Stimulated activated CD8-positive, alpha-beta memory T cell treated with anti-CD3 and anti-CD28 coated beads, Interleukin-4, amount 100 ng/mL, for 1 hour (primary cell): ENCODE results near the gene POLD2.
"Not testable (repeated sequence)": the region's sequence is repeated elsewhere in the genome, so short reads cannot be mapped to it uniquely, and the experiment has no call there.

ENCODE experiments used
- DNase-seq, 2 donors: peaks; one replicate each; pipeline ENCODE4 v3.0.0-alpha.2; 2020; ENCODE audit warnings: low read depth in 2 of 2, low spot score in 1 of 2

The POLD2 gene

DNA sequence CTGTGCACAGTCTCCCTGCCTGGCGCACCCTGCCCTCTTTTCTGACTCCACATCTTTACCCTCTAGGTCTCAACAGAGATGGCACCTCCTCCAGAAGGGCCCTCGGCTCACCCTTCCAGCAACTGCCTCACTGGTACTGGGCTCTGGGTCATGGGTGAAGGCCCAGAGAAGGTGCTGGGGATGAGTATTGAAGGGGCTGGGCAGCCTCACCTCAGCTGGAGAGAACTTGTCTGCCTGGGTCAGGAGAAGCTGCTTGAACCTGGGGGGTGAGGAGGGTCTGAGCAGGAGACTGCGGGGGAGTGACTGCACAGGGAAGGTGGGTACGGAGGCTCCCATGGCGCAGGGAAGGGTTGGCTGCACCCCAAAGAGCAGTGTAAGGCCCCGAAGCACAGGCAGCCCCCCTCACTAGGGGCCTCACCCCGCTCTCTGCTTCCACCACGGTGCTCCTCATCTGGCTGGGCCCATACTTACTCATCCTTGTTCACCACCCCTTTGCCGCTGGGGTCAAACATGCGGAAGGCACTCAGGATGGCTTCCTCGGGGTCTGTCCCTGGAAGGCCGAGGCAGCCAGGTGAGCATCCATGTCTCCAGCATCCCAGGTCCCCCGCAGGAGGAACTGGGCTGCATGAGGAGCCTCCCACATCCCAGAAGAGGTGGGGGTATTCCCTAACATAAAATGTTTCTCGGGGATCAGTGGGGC is 16.1 kb upstream of the POLD2 start:
- DNase-seq, result no peak

DNA sequence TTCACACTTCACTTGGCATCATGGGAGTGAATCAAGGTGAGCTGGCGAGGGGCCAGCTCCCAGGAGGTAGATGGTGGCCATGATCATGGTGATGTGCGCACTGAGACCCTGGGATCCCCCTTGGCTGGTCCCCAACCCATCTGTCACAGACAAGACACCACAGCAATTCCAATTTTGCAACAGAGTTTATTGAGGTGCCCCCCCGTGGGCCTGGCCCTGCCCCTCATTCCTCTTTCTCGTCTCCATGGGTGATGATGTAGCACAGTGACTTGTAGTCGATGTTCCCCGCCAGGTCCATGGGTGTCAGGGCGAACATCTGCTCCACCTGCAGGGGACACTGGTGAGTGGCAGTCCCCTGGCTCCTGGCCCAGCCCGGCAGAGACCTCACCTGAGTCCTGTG is 15.3 kb upstream of the POLD2 start:
- no peak for DNase-seq

DNA sequence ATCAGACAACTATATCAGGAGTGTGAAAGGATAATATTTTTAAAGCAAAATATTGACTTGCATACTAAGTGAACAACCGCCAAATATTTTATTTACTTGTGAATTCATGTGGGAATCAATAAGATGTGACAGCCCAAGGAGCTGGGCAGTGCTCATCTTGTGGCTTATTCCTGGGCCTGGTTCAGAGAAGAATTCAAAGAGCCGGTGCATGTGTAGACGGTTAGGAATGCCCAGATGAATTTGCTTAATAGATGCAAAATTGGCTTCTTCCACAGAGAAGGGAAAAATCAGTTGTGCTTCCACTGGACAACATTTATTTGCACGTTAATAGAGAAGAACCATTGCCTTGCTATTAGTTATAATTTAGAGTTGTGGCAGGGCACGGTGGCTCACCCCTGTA is 13.4 kb upstream of the POLD2 start:
- no peak for DNase-seq

DNA sequence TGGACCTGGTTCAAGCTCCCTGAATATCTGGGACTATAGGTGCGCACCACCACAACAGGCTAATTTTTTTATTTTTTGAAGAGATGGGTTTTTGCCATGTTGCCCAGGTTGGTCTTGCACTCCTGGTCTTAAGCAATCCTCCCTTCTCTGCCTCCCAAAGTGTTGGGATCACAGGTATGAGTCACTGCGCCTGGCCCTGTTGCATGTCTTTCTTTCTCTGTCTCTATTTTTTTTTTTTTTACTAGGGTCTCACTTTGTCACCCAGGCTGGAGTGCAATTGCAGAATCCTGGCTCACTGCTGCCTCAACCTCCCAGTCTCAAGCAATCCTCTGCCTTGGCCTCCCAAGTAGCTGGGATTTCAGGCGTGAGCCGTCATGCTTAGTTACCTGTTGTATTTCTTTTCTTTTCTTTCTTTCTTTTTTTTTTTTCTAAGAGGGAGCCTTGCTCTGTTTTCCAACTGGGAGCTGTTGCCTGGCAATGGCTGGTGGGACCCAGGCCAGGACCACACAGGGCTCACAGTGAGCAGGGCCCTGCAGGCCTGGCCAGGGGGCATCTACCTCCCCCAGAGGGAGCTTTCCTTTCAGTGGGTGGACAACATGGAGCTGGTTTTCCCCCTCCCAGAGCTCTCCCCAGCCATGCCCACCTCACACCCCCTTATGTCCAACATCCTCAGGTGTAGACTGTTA is 11.7 kb upstream of the POLD2 start:
- DNase-seq, result no peak

DNA sequence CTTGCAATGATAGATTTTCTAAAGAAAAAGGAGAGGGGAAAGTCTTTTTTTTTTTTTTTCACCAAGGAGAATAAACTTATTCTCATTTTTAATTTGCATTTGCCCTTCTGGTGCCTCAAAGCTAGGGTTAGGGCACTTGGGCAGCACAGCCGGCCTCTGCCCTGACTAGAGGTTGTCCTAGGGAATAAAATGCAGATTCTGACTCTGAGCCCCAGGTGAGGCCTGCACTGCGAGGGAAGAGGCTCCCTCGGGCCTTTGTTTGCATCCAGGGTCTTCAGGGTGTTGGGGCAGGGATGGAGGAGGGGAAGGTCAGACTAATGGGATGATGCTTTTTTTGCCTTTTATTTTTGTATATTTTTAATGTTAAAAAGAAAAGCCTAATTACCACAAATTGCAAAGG is 9.9 kb upstream of the POLD2 start:
- no peak for DNase-seq

DNA sequence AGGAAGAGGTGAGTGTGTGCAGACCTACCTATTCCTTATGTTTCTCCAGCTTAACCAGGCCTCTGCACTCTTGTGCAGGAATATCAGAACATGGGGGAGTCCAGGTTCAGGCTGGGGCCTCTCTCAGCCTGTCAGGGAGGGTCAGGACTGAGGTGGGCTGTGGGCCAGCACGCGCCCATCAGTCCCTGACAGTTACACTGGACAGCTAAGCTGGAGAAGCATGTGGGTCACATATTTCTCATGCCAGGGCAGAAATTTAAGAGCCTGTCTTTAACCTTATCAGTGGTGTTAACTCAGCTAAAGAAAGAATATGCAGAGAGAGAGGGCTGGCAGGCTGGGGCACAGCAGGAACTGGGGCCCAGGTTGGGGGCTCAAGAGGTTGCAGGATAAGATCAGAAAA is 8.7 kb upstream of the POLD2 start:
- DNase-seq, result no peak

DNA sequence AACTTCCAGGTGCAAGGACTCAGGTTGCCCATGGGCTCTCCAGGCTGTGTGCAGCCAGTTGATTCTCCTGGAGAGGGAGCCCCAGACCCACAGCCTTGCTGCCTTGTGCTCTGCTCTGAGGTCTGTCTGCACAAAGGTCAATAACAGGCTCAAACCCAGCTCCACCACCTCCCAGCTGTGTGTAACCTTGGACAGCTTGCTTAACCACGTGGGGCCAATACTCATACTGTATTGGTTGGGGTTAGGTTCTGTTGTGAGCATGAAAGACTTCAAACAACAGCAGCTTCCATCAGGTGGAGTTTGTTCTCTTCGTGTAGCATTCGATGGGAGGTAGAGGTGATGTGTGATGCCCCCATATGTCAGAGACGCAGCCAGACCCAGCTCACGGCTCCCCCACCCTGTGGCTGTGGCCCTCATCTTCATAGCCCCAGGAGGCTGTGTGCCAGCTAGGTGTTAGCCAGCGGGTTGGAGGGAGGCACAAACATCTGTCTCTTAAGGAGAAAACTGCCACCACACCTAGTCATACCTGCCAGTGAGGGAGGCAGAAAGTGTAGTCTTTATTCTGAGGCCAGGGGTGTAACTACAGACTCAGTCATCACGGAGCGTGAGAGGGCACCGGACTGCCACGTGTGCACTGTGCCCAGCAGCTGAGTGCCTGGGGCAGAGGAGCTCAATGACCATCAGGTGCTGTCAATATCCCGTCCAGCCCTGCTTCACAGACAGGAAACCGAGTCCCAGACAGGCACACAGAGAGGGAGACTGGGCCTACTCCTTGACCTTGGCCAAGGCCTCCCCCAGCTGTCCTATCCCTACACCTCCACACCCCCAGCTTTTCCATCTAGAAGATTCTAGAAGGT is 8.1 kb upstream of the POLD2 start:
- DNase-seq, result no peak

DNA sequence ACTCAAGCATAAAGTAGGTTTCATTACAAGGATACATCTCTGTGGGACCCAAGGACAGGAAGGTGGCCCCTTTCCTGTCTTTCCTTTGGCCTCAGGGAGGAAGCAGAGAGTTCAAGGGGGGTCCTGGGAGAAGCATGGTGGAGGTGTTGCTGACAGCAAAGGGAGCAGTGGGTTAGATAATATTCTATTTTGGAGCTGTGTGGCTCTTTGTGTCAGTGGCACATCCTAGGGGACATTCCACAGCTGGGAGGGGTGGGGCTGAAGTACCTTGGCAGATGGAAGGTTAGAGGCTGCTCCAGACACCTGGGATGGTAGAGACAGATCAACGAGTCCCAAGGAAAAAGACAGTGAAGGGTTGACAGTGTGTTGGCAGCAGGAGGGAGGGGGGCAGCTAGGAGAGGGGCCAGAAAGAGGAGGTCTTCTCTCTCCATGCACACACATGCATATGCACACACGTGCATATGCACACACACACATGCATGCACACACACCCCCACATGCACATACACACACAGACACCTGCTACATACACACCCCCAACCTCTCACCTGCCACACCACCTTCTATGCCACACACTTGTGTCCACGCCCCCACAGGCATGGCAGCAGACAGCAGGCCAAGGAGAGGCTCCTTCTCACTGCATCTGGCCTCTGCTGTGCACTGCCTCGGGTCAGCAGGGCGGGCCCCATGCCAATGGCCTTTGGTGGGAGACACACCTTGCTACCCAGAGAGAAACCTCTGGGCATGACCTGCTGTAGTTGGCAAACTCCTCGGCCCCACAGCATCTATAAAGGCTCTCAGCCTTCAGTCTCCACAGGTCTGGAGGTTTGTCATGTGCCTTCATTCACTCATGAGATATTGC is 5.6 kb upstream of the POLD2 start:
- no peak for DNase-seq

DNA sequence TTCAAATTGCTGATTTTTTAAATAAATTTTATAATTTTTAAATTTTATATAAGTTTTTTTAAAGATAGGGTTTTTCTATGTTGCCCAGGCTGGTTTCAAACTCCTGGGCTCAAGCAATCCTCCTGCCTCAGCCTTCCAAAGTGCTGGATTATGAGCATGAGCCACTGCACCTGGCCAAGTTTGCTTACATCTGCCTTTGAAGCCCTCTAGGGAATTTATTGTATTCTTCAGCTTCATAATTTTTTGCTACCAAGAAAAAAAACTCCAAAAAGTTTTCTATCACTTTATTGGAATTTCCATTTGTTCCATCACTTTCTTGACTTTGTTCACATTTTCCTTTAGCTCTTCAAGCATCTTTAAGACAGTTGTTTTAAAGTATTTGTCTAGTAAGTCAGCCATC is 3.8 kb upstream of the POLD2 start:
- DNase-seq, result no peak

DNA sequence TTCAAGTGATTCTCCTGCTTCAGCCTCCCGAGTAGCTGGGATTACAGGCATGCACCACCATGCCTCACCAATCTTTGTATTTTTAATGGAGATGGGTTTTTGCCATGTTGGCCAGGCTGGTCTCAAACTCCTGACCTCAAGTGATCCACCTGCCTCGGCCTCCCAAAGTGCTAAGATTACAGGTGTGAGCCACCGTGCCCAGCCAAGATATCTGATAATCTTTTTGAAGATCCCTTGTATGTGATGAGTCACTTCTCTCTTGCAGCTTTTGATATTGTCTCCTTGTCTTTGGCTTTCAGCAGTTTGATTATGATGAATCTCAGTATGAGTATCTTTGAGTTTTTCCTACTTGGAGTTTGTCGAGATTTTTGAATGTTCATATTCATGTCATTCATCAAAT is 3.2 kb upstream of the POLD2 start:
- DNase-seq, result not testable (repeated sequence)

DNA sequence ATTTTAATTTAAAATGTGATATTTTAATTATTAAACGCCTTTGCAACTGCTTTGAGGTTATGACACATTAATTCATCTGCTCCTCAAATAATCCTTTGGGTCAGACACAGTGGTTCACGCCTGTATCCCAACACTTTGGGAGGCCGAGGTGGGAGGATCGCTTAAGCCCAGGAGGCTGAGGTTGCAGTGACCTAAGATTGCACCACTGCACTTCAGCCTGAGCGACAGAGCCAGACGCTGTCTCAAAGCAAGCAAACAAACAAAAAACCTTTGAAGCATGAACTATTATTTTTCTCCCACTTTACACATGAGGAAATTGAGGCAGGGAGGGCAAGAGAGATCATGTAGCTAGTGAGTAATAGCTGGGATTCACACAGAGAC is 1.5 kb upstream of the POLD2 start:
- no peak for DNase-seq

DNA sequence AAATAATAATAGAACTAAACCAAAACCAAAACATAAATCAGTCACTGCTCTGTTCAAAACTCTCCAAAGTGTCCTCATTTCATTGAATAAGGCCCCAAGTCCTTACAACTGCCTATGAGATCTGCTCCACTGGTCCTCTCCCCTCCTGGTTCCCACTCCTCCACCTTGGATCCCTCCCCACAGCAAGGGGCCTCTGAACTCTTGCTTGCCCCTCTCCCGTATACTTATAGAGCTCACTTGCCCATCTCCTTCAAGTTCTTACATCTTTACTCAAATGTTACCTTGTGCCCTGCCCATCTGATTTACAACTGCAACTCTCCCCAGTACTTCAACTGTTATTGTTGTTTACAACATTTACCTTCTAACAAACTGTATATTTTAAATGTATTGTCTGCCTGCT is 819 bp downstream of the POLD2 start:
- DNase-seq, result no peak

DNA sequence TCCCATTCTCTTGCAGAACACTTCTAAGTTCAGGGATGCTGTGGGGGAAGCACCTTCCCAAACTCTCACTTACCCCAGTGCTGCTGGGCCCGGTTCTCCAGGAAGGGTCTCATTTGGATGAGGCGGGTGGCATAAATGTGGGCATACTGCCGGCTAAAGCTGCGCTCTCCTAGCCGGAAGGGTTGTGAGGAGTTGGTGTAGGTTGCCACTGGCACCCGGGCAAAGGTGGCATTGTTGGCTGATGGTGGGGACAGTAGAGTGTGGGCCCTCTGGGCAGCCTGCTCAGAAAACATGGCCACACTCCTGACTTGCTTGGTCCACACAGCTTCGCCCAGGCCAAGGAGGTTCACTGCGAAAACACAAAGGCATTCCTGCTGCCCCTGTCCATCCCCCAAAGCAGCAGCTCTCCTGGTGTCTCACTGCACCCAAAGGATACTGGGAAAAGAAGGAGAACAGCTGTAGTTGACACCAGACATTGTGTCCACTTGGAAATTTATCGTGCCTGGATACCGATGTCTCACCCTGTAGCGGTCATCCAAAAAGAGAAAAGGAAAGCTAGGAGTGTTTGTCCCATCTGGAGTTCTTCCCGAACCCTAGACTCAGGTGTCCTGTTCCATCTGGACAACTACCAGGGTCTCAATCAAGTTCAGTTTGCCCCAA is 1.5 kb downstream of the POLD2 start:
- DNase-seq, result no peak

DNA sequence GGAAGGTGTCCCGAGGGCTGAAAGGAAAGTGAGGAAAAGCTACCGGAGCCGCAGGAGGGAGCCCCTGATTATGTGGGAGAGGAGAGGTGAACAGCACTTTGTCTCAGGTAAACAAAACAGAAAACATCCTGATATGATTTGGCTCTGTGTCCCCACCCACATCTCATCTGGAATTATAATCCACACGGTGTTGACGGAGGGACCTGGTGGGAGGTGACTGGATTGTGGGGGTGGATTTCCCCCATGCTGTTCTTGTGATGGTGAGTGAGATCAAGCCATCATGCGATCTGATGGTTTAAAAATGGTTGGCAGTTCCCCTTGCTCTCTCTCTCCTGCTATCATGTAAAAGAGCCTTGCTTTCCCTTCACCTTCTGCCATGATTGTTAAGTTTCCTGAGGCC is 3.0 kb downstream of the POLD2 start:
- no peak for DNase-seq

DNA sequence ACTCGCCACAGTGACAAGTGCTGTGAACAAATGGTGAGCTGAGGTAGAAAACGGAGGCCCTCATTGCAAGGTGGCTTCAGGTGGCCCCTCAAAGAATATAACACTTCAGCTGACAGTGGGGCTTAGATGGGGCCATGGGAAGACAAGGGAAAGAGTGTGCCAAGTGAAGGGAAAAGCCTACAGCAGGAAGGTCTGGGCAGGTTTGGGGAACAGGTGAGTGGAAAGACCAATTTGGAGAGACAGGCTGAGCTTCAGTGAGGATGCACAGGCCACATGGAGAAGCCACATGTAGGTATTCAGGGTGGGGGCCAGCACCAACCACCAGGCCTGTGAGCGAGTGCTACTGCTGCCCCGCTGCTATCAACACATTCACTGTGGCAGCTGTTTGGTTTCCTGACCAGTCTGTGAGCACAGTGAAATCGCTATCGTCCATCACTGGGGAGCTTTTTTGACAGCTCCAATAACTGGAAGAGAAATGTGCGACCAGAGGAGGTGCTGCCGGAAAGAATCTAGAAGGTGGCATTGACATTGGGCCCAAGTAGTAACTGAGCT is 3.4 kb downstream of the POLD2 start:
- no peak for DNase-seq

DNA sequence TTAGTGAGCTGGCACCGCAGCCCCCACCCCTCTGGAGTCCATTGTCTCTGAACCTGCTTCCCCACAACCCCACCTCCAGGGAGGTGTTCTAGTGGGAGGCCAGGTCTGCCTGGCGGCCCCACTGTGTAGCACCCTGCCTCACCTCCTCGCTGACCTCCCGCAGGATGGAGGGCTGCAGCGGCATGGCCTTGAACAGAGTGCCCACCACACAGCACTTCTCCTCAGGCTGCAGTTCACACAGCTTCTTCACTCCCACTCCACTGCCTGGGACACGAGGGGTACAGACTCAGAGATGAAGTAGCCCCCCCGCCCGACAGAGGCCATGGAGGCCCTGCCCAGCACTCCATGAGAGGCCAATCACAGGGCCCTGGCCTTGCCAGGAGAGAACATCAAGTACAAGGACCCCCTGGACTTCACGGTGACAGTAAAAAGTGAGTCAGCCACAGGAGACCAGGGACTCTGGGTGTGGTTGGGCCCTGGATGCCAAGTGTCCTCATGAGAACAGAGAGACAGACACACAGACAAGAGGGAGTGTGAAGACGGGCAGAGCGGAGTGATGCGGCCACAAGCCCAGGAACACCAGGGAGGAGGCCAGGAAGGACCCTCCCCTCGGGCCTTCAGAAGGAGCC is 5.4 kb downstream of the POLD2 start:
- DNase-seq, result no peak

DNA sequence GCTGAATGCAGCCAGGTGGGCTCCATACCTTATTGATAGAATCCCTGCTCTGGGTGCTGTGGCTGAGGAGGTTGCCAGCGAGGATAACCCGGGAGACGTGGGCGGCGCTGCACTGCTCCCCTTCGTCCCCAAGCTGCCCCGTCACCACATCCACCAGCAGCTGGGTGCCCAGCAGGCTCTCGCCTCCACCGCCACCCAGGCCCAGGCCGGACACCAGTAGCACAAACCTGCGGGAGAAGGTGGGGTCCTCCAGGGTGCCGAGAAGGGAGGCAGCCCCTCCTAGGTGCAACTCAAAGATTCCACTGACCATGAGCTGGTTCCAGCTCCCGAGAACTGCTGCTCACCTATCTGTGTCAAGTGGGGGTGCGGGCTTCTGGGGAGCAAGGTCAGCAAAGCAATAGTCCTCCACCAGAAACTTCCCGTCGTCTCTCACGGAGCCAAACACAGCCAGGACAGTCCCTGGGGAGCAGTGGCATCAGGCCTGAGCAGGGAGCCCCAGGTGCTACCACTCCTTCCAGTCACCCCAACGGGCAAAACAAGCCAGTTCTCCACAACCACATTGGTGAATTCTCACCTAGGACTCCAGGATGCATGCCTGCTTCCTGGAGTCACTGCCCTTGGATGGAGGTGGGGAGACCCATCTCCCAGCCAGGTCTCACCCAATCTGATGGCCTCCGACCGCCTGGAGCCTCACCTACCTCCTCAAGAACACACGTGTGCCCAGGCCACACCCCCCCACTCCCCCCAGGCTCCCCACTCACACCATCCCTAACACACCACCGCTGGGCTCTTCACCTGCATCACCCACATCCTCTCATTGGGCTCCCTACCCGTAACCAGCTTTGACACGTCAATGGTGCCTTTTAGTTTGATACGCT is 6.3 kb downstream of the POLD2 start:
- no peak for DNase-seq

DNA sequence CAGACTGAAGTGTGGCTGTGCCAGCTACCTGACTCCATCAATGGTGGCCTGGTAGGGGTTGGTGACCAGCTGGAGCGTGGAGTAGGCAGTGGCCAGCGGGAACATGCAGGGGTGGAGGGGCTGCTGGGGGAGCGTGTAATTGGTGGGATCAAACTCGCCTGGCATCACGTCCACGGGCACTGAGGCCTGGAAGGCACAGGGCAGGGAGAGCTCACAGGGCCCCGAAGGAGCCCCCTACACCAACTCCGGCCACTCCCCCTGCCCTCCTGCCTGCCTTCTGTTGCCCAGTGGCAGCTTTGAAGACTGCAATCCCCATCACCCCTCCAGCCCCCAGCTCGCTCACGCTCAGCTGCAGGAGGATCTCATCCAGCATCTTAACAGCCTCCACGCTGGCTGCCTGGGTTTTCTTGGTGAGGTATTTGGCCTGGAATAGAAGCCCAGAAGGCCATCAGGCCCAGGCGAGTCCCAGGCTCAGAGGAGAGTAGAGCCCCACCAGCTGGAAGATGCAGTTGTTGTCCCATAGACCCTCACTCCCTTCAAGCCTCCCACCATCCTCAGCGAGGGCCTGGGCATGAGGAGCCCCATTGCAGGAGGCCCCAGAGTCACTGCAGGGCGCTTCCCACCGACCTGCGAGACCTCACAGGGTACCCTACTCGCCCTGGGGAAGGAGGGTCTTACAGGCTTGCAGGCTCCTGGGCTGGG is 7.1 kb downstream of the POLD2 start:
- no peak for DNase-seq
